IMR-90 (cell line): ENCODE results near the gene CD5L. TPM values are rescaled to one million over a fixed set of nuclear protein-coding genes. Genes with fewer than 3 reads are reported as not detected.

Experiments
- ATAC-seq: fragments of 200-7000 bp; cut with Tn5 transposase; 2 replicates; pipeline ENCODE4 v1.9.1; 2020; ENCODE audit warnings: low read depth, mild to moderate bottlenecking, moderate library complexity
- BruUV-seq: library from RNA; stranded (reverse); fragments of 400-500 nt; replicated peaks from 2 replicates; lab custom pipeline; 2021; lab: Mats Ljungman, UMichigan
- CTCF ChIA-PET: fragments of 300-600 bp; formaldehyde crosslinking; extraction: SDS; loops from one replicate; lab custom pipeline; 2021; ENCODE audit warnings: antibody characterized with exemption; lab: Yijun Ruan, JAX
- POLR2A ChIA-PET: fragments of 300-600 bp; sonication (Branson Sonifier 250); formaldehyde crosslinking; loops from one replicate; lab custom pipeline; 2022; ENCODE audit warnings: antibody characterized with exemption; ENCODE audit not compliant: unreplicated experiment; lab: Charles Lee
- DNase-seq: peaks from one replicate; pipeline ENCODE4 v3.0.0; 2013
- H2AFZ ChIP-seq: replicated peaks from 2 replicates; pipeline ENCODE3; 2013; ENCODE audit warnings: low read length, mild to moderate bottlenecking; ENCODE audit not compliant: poor library complexity
- H2AK5ac ChIP-seq: 2 replicates; pipeline ENCODE4 v1.6.1; 2013; ENCODE audit warnings: low read depth, low read length, inconsistent platforms
- H2AK9ac ChIP-seq: replicated peaks from 2 replicates; pipeline ENCODE3; 2013; ENCODE audit warnings: mild to moderate bottlenecking, low read depth, low read length, moderate library complexity; ENCODE audit not compliant: poor library complexity
- H2BK120ac ChIP-seq: 2 replicates; pipeline ENCODE4 v1.6.1; 2013; ENCODE audit warnings: low read depth, low read length, inconsistent platforms
- H2BK15ac ChIP-seq: 3 replicates; pipeline ENCODE4 v1.6.1; 2013; ENCODE audit warnings: low read depth, low read length, inconsistent platforms
- H2BK20ac ChIP-seq: 2 replicates; pipeline ENCODE4 v1.6.1; 2013; ENCODE audit warnings: low read depth, mild to moderate bottlenecking, inconsistent platforms, low read length, moderate library complexity
- H2BK5ac ChIP-seq: 2 replicates; pipeline ENCODE4 v1.6.1; 2013; ENCODE audit warnings: mild to moderate bottlenecking, low read depth, low read length, inconsistent platforms; ENCODE audit not compliant: poor library complexity, severe bottlenecking
- H3K14ac ChIP-seq: replicated peaks from 2 replicates; pipeline ENCODE4 v1.6.1; 2013; ENCODE audit warnings: low read depth, low read length, inconsistent platforms
- H3K18ac ChIP-seq: 2 replicates; pipeline ENCODE4 v1.6.1; 2013; ENCODE audit warnings: low read depth, low read length, control low read depth
- H3K23ac ChIP-seq: 2 replicates; pipeline ENCODE4 v1.6.1; 2013; ENCODE audit warnings: low read depth, low read length, inconsistent platforms
- H3K27ac ChIP-seq: 2 replicates; pipeline ENCODE4 v1.5.1; 2013; ENCODE audit warnings: mild to moderate bottlenecking, control low read depth, low read length; ENCODE audit not compliant: insufficient read depth
- H3K27me3 ChIP-seq: 2 replicates; pipeline ENCODE4 v1.6.1; 2013; ENCODE audit warnings: low read length; ENCODE audit not compliant: control insufficient read depth, insufficient read depth
- H3K36me3 ChIP-seq: 2 replicates; pipeline ENCODE4 v1.6.1; 2013; ENCODE audit warnings: low read length, mixed read lengths; ENCODE audit not compliant: control insufficient read depth, insufficient read depth
- H3K4ac ChIP-seq: 2 replicates; pipeline ENCODE4 v1.6.1; 2013; ENCODE audit warnings: low read depth, low read length, inconsistent platforms
- H3K4me1 ChIP-seq: 2 replicates; pipeline ENCODE4 v1.6.1; 2013; ENCODE audit warnings: low read length, mixed read lengths; ENCODE audit not compliant: control insufficient read depth, insufficient read depth
- H3K4me2 ChIP-seq: 2 replicates; pipeline ENCODE4 v1.6.1; 2013; ENCODE audit warnings: low read depth, mild to moderate bottlenecking, control low read depth, low read length, moderate library complexity
- H3K4me3 ChIP-seq: 2 replicates; pipeline ENCODE4 v1.5.1; 2013; ENCODE audit warnings: low read depth, mild to moderate bottlenecking, control low read depth, low read length, moderate library complexity; ENCODE audit not compliant: insufficient read depth
- H3K56ac ChIP-seq: 2 replicates; pipeline ENCODE4 v1.6.1; 2013; ENCODE audit warnings: low read length, inconsistent platforms; ENCODE audit not compliant: insufficient read depth; ENCODE audit errors: extremely low read depth
- H3K79me1 ChIP-seq, 2 experiments: 2 replicates each; pipeline ENCODE4 v1.6.1; 2013; ENCODE audit warnings: low read length in 2 of 2, inconsistent platforms in 1 of 2, low read depth in 1 of 2
- H3K9ac ChIP-seq: 2 replicates; pipeline ENCODE4 v1.6.1; 2013; ENCODE audit warnings: low read depth, low read length, control low read depth
- H3K9me1 ChIP-seq: 2 replicates; pipeline ENCODE4 v1.6.1; 2013; ENCODE audit warnings: low read length, inconsistent platforms; ENCODE audit not compliant: insufficient read depth
- H3K9me3 ChIP-seq: 2 replicates; pipeline ENCODE4 v1.6.1; 2013; ENCODE audit warnings: low read length; ENCODE audit not compliant: control insufficient read depth, insufficient read depth
- H4K20me1 ChIP-seq: 2 replicates; pipeline ENCODE4 v1.6.1; 2013; ENCODE audit warnings: low read length, inconsistent platforms; ENCODE audit not compliant: insufficient read depth
- H4K5ac ChIP-seq: 2 replicates; pipeline ENCODE4 v1.6.1; 2013; ENCODE audit warnings: mild to moderate bottlenecking, low read depth, low read length, control low read depth
- H4K8ac ChIP-seq, 2 experiments: 2 replicates each; pipeline ENCODE4 v1.6.1; 2013; ENCODE audit warnings: low read depth in 2 of 2, low read length in 2 of 2, control low read depth in 1 of 2, inconsistent platforms in 1 of 2
- H4K91ac ChIP-seq: 2 replicates; pipeline ENCODE4 v1.6.1; 2013; ENCODE audit warnings: low read depth, low read length, inconsistent platforms; ENCODE audit not compliant: insufficient read depth
- BHLHE40 ChIP-seq: fragments of 150-350 bp; IDR thresholded peaks from 2 replicates; pipeline ENCODE4 v1.6.1; 2016; ENCODE audit warnings: mild to moderate bottlenecking, low read depth, low read length
- CEBPB ChIP-seq: IDR thresholded peaks from 2 replicates; pipeline ENCODE4 v1.6.1; 2012; ENCODE audit warnings: low read depth, low read length, improper control_type of control experiment
- CHD1 ChIP-seq: IDR thresholded peaks from 2 replicates; pipeline ENCODE4 v1.6.1; 2012; ENCODE audit warnings: low read depth, low read length, improper control_type of control experiment
- FOS ChIP-seq: fragments of 150-350 bp; IDR thresholded peaks from 2 replicates; pipeline ENCODE4 v1.6.1; 2016; ENCODE audit warnings: low read depth, low read length
- MAFK ChIP-seq: IDR thresholded peaks from 2 replicates; pipeline ENCODE4 v1.6.1; 2012; ENCODE audit warnings: low read depth, low read length, improper control_type of control experiment
- MAZ ChIP-seq: IDR thresholded peaks from 2 replicates; pipeline ENCODE4 v1.6.1; 2012; ENCODE audit warnings: low read depth, mild to moderate bottlenecking, low read length, improper control_type of control experiment, moderate library complexity, borderline replicate concordance
- MXI1 ChIP-seq: IDR thresholded peaks from 2 replicates; pipeline ENCODE4 v1.6.1; 2012; ENCODE audit warnings: low read depth, mild to moderate bottlenecking, low read length, moderate library complexity, borderline replicate concordance
- NFE2L2 ChIP-seq: fragments of 150-350 bp; IDR thresholded peaks from 2 replicates; pipeline ENCODE4 v1.6.1; 2016; ENCODE audit warnings: low read depth, mild to moderate bottlenecking, low read length
- POLR2A ChIP-seq: IDR thresholded peaks from 2 replicates; pipeline ENCODE4 v1.6.1; 2012; ENCODE audit warnings: mild to moderate bottlenecking, low read depth, low read length
- RAD21 ChIP-seq: IDR thresholded peaks from 2 replicates; pipeline ENCODE4 v1.6.1; 2012; ENCODE audit warnings: low read length, improper control_type of control experiment
- RCOR1 ChIP-seq: IDR thresholded peaks from 2 replicates; pipeline ENCODE4 v1.6.1; 2012; ENCODE audit warnings: mild to moderate bottlenecking, low read length, improper control_type of control experiment; ENCODE audit not compliant: insufficient replicate concordance
- RFX5 ChIP-seq: IDR thresholded peaks from 2 replicates; pipeline ENCODE4 v1.8.0; 2012; ENCODE audit warnings: low read depth, mild to moderate bottlenecking, low read length, moderate library complexity
- SMC3 ChIP-seq: fragments of 150-350 bp; IDR thresholded peaks from 2 replicates; pipeline ENCODE4 v1.6.1; 2016; ENCODE audit warnings: low read depth, mild to moderate bottlenecking, antibody characterized with exemption, low read length, moderate library complexity
- WGBS, 2 experiments: methylation state at CpG; one replicate each; pipeline versions ENCODE4 v1.1.5 to v1.1.7; 2013; ENCODE audit warnings: missing lambda C conversion rate in 2 of 2; ENCODE audit not compliant: insufficient read length in 1 of 2; ENCODE audit errors: extremely low coverage in 2 of 2; 5-methylcytosine and 5-hydroxymethylcytosine counted together
- dilution Hi-C: fragments of 300-500 bp; cut with HindIII; formaldehyde crosslinking; loops from one replicate; pipeline ENCODE4 v1.14.3; 2018; ENCODE audit warnings: low sequenced_read_pairs; ENCODE audit not compliant: unreplicated experiment
- in situ Hi-C: fragments of 300-500 bp; cut with MboI; formaldehyde crosslinking; loops from 3 replicates; pipeline ENCODE4 v1.14.3; 2019; ENCODE audit warnings: low sequenced_read_pairs, inconsistent platforms, mixed read lengths
- intact Hi-C: fragments of 100-400 bp; cut with micrococcal nuclease; formaldehyde crosslinking; loops from 2 replicates; pipeline ENCODE4 v1.10.0; 2022
- polyA plus RNA-seq, 3 experiments: library from polyadenylated mRNA; depleted of rRNA; stranded (reverse); fragments of >200 nt; gene quantifications; 2 replicates each; pipeline ENCODE4 v1.2.3, GENCODE V29; 2012; ENCODE audit warnings: low replicate concordance in 1 of 3
- total RNA-seq: library from RNA; depleted of rRNA; stranded (reverse); fragments of >200 nt; gene quantifications from 2 replicates; pipeline ENCODE4 v1.2.3, GENCODE V29; 2012
- TF ChIP-seq, protein P1 (sequence below): fragments of 150-350 bp; IDR thresholded peaks from 2 replicates; pipeline ENCODE4 v1.6.1; 2016; ENCODE audit warnings: low read depth, mild to moderate bottlenecking, low read length, moderate library complexity, borderline replicate concordance
- TF ChIP-seq, protein P2 (sequence below): conservative IDR thresholded peaks from 2 replicates; pipeline ENCODE4 v1.5.1; 2012; ENCODE audit warnings: mild to moderate bottlenecking, low read depth, low read length, improper control_type of control experiment
- TF ChIP-seq, protein P3 (sequence below): fragments of 150-350 bp; IDR thresholded peaks from 2 replicates; pipeline ENCODE4 v1.6.1; 2017; ENCODE audit warnings: mild to moderate bottlenecking, antibody characterized with exemption, low read length, low read depth

The CD5L gene
- total and polyA plus RNA-seq, 2 of the 4 experiments (the other 2 are of a cell fraction) = not detected

DNA sequence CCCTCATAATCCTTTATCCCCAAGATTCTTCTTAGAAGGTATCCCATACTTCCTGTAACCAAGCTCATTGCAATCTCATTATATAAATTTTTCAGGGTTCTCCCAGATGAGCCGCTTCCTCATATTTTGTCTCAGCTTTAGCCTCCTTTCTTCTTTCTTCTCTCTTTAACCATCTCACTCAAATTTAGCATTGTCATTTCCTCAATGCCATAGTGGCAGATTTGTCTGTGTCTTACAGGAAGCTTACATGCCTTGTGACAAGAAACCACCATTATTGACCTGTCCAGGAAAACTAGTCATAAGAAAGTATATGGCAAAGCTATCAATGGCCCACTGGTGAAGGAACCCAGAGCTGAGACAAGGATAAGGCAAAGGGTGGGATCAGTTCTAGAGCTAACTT, 58.7 kb downstream of the CD5L start:
- ChIA-PET POLR2A (no interaction called here), CTCF (interaction anchor here (1.0 kb wide), 1 partner anchor 12 kb away, joined by 3 read pairs; no protein-coding TSS in a partner anchor)
- H4K5ac ChIP-seq = no peak overlapping the region
- no peak overlapping the region for H2AK9ac ChIP-seq
- no peak overlapping the region for H3K4me2 ChIP-seq
- no peak overlapping the region for H2BK120ac ChIP-seq
- H2AK5ac ChIP-seq = no peak overlapping the region
- H2BK20ac ChIP-seq = no peak overlapping the region
- TF ChIP-seq SMC3 (no peak), MAFK (no peak), CHD1 (no peak), MAZ (no peak), RFX5 (no peak), NFE2L2 (no peak), CEBPB (no peak), RAD21 (no peak), POLR2A (no peak), RCOR1 (no peak), BHLHE40 (no peak), FOS (no peak), MXI1 (no peak)
- TF ChIP-seq, protein P1, sequence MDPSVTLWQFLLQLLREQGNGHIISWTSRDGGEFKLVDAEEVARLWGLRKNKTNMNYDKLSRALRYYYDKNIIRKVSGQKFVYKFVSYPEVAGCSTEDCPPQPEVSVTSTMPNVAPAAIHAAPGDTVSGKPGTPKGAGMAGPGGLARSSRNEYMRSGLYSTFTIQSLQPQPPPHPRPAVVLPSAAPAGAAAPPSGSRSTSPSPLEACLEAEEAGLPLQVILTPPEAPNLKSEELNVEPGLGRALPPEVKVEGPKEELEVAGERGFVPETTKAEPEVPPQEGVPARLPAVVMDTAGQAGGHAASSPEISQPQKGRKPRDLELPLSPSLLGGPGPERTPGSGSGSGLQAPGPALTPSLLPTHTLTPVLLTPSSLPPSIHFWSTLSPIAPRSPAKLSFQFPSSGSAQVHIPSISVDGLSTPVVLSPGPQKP = no peak
- TF ChIP-seq, protein P2, sequence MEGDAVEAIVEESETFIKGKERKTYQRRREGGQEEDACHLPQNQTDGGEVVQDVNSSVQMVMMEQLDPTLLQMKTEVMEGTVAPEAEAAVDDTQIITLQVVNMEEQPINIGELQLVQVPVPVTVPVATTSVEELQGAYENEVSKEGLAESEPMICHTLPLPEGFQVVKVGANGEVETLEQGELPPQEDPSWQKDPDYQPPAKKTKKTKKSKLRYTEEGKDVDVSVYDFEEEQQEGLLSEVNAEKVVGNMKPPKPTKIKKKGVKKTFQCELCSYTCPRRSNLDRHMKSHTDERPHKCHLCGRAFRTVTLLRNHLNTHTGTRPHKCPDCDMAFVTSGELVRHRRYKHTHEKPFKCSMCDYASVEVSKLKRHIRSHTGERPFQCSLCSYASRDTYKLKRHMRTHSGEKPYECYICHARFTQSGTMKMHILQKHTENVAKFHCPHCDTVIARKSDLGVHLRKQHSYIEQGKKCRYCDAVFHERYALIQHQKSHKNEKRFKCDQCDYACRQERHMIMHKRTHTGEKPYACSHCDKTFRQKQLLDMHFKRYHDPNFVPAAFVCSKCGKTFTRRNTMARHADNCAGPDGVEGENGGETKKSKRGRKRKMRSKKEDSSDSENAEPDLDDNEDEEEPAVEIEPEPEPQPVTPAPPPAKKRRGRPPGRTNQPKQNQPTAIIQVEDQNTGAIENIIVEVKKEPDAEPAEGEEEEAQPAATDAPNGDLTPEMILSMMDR = no peak
- TF ChIP-seq, protein P3, sequence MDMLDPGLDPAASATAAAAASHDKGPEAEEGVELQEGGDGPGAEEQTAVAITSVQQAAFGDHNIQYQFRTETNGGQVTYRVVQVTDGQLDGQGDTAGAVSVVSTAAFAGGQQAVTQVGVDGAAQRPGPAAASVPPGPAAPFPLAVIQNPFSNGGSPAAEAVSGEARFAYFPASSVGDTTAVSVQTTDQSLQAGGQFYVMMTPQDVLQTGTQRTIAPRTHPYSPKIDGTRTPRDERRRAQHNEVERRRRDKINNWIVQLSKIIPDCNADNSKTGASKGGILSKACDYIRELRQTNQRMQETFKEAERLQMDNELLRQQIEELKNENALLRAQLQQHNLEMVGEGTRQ = no peak
- no peak overlapping the region for H2BK5ac ChIP-seq
- H3K27ac ChIP-seq = no peak overlapping the region
- no peak overlapping the region for H2BK15ac ChIP-seq
- no peak overlapping the region for H3K4me3 ChIP-seq
- in situ Hi-C loops = no loop called here
- no peak overlapping the region for H2AFZ ChIP-seq
- no TSS peak for BruUV-seq
- H3K23ac ChIP-seq = no peak overlapping the region
- H4K20me1 ChIP-seq = no peaks in the 10 kb centered on the region
- H3K9ac ChIP-seq = no peak overlapping the region
- dilution Hi-C loops = no loop called here
- no peaks in the 10 kb centered on the region for H3K4me1 ChIP-seq
- H4K91ac ChIP-seq = no peak overlapping the region
- H3K79me1 ChIP-seq = no peaks in the 10 kb centered on the region
- no peaks in the 10 kb centered on the region for H3K9me3 ChIP-seq
- H3K56ac ChIP-seq = no peak overlapping the region
- no peaks in the 10 kb centered on the region for H3K9me1 ChIP-seq
- intact Hi-C loops = no loop called here
- DNase-seq = no peak
- no peak for ATAC-seq
- H3K14ac ChIP-seq = no peak overlapping the region
- H4K8ac ChIP-seq = no peak overlapping the region
- H3K4ac ChIP-seq = no peak overlapping the region
- no peaks in the 10 kb centered on the region for H3K27me3 ChIP-seq
- H3K18ac ChIP-seq = no peak overlapping the region
- H3K36me3 ChIP-seq = no peaks in the 10 kb centered on the region
- 75% methylated on average over 1 of the region's 1 CpG; no CpG with 5 or more reads in 1 of the 2 experiments for WGBS, 2 experiments
